HG03575 (cell line): ENCODE measurements around the gene EIF2B5.
"Not testable (repeated sequence)": the region's sequence is repeated elsewhere in the genome, so short reads cannot be mapped to it uniquely, and the experiment has no call there.

ENCODE experiments used
- ATAC-seq: cut with Tn5 transposase; IDR thresholded peaks from one replicate; pipeline ENCODE4 v1.9.1; 2021; ENCODE audit not compliant: unreplicated experiment, insufficient number of reproducible peaks, low FRiP score; ENCODE audit errors: extremely low read depth

Gene EIF2B5

DNA sequence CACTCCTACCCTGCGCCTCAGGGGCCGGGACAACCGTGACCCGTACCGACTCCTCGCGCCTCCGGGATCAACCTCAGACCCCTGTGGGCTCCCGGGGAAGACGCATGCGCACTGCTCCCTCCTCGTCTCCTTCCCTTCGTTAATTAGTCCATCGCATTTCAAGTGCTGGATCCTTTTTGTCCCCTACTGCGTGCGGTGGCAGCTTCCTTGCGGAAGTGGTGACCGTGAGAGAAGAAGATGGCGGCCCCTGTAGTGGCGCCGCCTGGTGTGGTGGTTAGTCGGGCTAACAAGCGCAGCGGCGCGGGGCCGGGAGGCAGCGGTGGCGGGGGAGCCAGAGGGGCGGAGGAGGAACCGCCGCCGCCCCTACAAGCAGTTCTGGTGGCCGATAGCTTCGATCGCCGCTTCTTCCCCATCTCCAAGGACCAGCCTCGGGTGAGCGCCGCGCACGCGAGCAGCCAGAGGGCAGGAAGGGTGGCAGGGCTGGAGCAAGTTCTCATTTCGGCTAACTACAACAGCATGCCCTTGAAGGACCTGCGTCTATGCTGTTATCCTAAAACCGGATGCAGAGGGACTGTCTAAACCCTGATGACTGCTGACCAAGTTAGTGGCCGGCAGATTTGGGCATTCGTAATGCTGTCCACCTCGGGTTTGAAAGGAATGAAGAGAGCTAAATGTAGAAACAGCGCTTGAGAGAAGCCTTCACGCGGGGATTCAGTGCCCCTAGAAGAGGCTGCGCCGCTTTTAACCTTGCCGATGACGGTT lies at the start of gene EIF2B5:
Gene EIF2B5 (plus strand): TSS at position 210 of the 762 bp plus-strand sequence. CDS start 28 bp downstream, at position 238.
- peak; percentile 66 for ATAC-seq

DNA sequence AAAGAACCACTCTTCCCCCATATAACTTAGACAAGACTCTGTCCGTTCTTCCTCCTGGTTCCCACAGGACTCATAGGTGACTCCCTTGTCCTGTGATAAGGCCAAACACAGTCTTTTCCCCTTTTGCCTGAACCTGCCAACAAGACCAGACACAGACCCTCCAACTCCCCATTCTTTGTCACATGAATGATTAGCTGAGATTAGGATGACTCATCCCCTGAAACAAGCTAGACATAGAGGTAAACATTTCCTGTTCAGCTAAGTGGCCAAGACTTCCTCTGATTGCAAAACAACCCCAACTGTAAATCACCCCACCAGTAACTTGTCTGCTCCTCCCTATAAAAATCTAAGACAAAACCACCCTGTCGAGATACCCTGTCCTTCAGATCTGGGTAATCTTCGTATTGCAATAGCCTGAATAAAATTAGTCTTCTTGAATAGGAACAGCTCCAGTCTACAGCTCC lies 49.7 kb upstream of the EIF2B5 start:
- no peak for ATAC-seq

DNA sequence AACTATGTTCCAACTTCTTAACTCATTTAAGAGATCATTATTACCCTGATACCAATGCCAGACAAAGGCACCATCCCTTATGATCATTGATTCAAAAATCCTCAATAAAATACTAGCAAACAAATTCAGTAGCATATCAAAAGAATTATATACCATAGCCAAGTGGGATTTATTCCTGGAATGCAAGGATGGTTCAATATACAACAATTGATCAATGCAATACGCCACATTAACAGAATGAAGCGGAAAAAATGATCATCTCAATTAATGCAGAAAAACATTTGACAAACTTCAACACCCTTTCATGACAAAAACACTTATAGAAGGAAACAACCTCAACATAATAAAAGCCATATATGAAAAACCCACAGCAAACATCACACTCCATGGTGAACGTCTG lies 43.0 kb upstream of the EIF2B5 start:
- ATAC-seq, result no peak

DNA sequence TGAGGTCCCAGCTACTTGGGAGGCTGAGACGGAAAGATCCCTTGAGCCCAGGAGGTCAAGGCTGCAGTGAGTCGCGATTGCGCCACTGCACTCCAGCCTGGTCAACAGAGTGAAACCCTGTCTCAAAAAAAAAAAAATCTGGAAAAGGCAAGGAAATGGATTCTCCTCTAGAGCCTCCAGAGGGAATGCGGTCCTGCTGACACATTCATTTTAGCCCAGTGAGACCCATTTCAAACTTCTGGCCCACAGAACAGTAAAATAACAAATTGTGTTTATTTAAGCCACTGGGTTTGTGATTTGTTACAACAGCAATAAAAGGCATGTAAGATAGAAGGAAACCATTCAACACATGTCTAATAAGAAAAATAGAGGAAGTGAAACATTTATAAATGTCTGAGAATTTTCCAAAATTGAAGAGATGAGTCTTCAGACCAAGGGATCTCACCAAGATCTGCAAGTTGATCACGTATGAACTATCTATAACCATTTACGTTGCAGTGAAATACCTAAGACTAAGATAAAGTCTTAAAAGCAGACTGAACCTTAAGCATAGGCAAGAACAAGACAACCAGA lies 38.3 kb upstream of the EIF2B5 start, which contains the start of gene HTR3E:
Gene HTR3E (plus strand): TSS at position 254 of the 573 bp plus-strand sequence. CDS start 466 bp downstream, outside the sequence.
- no peak for ATAC-seq

DNA sequence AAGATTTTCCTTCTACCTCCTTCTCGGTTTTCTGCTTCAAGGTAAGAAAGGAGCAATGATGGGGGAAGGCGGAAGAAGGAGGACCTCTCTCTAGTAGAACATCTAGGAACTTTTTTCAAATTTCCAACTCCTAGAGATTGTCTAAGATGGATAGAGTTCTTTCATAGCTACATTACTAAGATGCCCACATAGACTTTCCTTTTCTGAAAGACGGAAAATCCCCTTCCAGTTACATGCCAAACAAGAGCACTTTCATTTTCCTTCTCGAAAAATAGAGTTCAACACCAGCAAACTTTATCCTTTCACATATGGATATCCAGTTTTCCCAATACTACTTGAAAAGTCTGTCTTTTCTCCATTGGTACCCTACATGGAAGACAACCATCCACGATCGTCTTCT lies 37.6 kb upstream of the EIF2B5 start:
- no peak for ATAC-seq

DNA sequence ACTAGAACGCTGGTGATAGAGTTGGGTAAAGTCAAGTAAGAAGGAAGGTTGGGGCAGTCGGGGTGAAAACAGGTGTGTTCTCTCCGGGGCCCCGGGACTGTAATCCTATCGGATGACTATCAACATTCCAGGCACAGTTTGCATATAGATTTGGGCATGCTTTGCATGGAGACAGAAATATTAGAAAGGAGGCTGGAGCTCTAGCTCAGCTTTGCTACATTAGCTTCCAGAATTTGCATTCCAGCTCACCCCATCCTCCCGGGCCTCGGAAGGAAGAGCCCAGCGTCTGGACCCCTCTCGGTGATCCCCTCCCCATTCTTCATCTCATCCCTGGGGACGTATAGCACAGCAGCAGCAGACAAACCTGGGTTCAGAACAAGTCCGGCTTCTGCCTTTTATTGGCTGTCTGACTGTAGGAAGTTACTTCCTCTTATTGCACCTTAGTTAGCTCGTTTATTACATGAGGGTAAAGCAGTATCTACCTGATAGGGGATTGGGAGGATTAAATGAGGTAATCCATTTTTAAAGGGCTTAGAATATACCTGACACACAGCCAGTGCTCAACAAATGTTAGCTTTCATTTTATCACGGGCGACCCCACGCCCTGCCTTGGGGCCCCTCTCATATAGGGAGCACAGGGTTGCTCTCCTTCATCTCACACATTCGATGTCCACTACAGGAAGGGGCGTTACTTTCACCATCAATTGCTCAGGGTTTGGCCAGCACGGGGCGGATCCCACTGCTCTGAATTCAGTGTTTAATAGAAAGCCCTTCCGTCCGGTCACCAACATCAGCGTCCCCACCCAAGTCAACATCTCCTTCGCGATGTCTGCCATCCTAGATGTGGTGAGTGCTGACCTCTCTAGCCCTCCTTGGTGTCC lies 35.1 kb upstream of the EIF2B5 start:
- no peak for ATAC-seq

DNA sequence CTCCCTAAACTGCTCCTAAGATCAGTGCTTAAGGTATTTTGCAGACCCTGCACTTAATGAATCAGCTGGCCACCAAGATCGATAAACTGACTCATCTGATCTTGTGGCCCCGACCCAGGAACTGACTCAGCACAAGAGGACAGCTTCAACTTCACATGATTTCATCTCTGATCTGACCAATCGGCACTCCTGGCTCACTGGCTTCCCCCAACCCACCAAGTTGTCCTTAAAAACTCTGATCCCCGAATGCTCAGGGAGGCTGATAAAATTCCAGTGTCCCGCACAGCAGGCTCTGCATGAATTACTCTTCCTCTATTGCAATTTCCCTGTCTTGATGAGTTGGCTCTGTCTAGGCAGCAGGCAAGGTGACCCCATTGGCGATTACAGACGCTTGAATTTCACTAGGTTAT lies 24.8 kb upstream of the EIF2B5 start:
- no peak for ATAC-seq

DNA sequence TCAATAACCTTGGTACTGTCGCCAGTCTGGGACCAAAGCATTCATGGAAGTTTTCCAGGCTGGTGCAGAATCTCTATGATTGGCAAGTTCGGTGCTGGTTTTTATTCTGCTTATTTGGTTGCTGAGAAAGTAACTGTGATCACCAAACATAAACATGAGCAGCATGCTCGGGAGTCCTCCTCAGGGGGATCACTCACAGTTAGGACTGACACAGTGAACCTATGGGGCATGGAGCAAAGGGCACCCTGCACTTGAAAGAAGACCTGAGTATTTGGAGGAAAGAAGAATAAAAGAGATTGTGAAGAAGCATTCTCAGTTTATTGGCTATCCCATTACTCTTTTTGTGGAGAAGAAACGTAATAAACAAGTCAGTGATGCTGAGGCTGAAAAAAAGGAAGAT lies 19.1 kb upstream of the EIF2B5 start:
- ATAC-seq, result no peak

DNA sequence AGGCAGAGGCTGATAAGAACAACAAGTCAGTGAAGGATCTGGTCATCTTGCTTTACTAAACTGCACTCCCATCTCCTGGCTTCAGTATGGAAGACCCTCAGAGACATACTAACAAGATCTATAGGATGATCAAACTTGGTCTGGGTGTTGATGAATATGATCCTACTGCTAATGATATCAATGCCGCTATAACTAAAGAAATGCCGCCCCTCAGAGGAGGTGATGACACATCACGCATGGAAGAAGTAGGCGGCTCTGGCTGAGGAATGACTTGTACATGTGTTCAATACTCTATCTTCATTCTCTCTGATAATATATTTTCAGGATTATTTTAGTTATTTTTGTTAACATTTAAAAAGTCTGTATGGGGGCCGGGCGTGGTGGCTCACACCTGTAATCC lies 17.5 kb upstream of the EIF2B5 start:
- ATAC-seq, result no peak

DNA sequence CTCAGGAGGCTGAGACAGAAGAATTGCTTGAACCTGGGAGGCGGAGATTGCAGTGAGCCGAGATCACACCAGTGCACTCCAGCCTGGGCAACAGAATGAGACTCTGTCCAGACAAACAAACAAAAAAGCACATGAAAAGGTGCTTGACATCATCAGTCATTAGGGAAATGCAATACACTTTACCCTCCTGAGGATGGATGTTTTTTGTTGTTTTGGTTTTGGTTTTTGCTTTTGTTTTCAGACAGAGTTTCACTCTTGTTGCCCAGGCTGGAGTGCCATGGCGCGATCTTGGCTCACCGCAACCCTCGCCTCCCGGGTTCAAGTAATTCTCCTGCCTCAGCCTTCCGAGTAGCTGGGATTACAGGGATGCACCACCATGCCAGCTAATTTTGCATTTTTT lies 14.1 kb upstream of the EIF2B5 start:
- not testable (repeated sequence) for ATAC-seq

DNA sequence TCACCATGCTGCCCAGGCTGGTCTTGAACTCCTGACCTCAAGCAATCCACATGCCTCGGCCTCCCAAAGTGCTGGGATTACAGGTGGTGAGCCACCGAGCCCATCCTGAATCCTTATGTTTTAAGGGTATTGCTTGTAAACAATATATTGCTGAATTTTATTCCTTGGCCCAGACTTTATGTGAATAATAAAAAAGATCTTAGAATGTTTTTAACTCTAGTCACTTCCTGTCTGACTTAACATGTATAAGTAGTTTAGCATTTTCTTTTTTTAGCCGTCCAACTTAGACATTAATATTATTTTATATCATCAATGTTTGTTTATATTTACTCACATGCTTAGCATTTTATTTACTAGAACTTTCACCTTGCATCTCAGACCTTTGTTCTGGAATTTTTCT lies 9.2 kb upstream of the EIF2B5 start:
- ATAC-seq, result no peak

DNA sequence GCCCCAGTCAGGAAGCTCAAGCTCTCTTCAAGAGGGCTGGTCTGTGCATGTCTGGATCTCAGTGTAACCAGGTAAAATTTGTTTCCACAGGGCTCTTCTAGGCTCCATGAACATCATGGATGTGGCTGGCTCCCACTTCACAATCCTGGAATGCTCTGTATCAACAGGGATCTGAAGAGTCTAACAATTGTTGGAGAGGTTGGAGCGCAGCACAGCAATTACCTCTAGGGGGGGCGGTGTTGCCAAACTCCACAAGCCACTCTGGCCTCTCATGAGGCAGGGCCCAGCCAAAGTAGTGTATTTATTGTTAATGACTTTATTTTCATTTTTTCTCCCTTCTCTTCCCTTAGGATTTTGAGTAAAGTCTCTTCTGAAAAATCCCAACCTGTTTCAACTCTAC lies 6.1 kb upstream of the EIF2B5 start:
- no peak for ATAC-seq

DNA sequence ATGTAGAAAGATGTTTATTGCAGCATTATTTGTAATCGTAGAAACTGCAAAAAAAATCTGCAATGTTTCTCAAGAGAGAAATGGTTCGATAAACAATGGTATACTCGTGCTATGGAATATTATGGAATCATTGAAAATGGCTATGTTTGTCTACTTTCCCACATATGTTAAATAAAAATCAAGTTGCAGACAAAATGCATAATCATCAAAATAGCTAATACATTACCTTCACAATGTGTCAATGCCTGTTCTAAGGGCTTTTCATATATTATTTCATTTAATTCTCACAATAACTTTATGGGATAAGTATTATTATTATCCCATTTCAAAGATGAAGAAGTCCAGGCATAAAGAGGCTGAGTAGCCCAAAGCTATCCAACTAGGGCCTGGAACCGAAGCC lies 2.2 kb upstream of the EIF2B5 start:
- ATAC-seq, result no peak

DNA sequence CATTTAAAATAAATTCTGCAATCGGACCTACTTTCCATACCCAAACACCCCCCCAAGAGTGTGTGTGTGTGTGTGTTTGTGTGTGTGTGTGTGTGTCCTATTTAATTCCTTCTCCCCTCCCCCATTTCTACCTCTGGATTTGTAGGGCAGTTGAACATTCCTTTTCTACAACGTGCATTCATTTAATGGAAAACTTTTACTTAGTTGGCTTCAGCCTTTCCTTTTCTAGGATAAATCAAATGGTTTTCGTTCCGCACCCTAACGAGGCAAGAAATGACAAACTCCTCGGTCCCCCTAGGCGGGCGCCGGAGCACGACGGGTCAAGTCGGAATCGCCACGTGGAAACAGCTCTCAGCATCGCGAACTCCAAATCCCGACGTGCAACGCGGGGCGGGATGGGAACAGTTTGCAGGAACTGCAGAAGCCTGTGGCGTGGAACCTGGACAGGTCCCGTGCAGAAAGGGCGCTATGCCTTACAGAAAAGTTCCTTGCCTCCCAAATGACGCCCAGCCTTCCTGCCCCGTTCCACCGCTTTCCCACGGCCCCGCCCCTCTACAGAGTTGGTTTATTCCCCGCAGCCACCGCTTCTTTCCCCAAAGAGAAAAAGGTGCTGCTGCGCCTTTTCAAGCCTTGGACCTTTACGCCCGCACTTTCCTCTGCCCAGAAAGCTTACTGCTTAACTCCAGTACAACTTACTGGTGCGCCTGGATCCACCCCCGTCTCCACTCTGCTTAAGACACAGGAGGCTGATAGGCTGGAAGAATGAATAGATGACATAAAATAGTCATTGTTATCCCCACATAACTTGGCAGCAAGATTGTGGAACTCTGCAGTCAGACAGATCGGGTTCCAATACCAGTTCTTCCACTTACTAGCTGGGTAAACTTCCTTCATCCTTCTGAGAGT lies 1.1 kb upstream of the EIF2B5 start:
- ATAC-seq, result no peak

DNA sequence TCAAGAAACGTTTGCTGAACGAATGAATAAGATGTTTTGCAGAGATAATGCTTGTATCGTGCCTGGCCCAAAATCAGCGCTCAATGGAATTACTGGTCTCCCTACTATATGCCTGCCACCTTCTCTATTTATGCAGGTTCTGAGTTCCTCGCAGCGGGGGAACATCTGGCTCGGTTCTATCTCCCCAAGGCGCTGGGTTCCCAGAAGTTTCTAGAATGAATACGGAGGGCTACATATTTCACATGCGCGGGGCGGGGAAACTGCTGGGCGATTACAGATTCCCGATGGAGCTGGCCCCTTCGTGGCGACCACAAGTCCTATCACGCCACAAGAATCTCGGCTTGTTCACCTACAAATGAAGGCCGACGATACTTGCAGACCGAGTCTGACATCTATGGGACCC lies 411 bp upstream of the EIF2B5 start:
- no peak for ATAC-seq

DNA sequence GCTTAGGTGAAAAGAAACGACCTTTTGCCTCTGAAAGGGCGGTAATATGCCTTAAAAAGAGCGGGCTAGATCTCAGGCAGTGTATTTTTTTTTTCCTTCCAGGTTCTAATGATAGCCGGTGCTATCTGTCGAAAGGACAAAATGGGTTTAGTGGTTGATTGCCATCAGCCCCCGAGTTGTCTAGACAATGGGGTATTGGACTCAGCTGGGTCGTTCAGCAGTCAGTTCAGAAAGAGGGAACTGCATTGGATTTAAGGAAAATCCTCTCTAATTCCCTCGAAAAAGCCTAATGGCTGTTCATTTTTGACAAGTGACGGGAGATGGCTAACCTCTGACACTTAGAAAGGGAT lies 728 bp downstream of the EIF2B5 start:
- ATAC-seq, result no peak

DNA sequence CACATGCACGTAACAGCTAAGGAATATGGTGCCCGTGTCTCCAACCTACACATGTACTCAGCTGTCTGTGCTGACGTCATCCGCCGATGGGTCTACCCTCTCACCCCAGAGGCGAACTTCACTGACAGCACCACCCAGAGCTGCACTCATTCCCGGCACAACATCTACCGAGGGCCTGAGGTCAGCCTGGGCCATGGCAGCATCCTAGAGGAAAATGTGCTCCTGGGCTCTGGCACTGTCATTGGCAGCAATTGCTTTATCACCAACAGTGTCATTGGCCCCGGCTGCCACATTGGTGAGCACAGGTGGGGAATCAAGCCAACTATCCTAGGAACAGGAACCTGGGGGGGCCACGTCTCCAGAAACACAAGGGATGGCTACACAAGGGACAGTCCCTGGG lies 5.3 kb downstream of the EIF2B5 start:
- ATAC-seq, result no peak

DNA sequence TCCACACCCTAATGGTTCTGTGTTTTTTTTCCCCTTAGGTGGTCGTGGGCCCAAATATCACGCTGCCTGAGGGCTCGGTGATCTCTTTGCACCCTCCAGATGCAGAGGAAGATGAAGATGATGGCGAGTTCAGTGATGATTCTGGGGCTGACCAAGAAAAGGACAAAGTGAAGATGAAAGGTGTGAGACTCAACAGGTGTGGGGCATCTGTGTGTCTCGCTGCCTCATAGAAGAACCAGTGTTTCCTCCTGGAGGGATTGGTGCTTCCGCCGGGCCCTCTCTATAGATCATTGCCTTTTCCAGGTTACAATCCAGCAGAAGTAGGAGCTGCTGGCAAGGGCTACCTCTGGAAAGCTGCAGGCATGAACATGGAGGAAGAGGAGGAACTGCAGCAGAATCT lies 7.0 kb downstream of the EIF2B5 start:
- ATAC-seq, result no peak

DNA sequence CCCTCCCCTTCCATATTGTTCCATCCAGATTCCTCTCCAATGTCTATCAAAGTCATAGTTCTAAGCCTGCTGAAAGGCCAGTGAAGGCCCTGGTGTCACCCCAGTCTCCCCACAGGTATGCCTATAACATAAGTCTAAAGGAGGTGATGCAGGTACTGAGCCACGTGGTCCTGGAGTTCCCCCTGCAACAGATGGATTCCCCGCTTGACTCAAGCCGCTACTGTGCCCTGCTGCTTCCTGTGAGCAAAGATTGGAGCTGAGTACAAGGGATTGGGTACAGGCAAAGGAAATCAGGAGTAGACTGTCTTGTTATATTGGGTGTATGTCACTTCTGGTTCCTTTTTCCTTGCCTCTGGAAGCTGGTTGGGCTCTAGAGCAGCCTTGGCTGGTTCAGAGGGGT lies 8.2 kb downstream of the EIF2B5 start:
- ATAC-seq, result no peak
